Measurements from ENCODE around the gene MUC5AC.
A peak's percentile ranks its signal among the peaks of the same experiment; 100 is the strongest.

The MUC5AC gene

GRCh38 chr11:1121331-1121812 is 36.4 kb upstream of the MUC5AC start:
- no peak overlapping the region for H3K4me3 ChIP-seq (ENCODE audit: low read depth, low read length)
- no peak for DNase-seq (ENCODE audit: low read depth)
- TF ChIP-seq MYC (IDR thresholded peaks at IDR 0.05; ENCODE audit: low read depth, low read length) (no peak), POLR2A (IDR thresholded peaks at IDR 0.05; ENCODE audit: extremely low read depth, insufficient read length) (no peak), MAX (IDR thresholded peaks at IDR 0.05; ENCODE audit: low read depth, low read length) (no peak)

- no peak overlapping the region for H3K4me3 ChIP-seq (ENCODE audit: low read depth, low read length)
- TF ChIP-seq POLR2A (IDR thresholded peaks at IDR 0.05; ENCODE audit: extremely low read depth, insufficient read length) (no peak), MYC (IDR thresholded peaks at IDR 0.05; ENCODE audit: low read depth, low read length) (no peak), MAX (IDR thresholded peaks at IDR 0.05; ENCODE audit: low read depth, low read length) (no peak)
- DNase-seq (ENCODE audit: low read depth) = no peak
Observed at GRCh38 chr11:1121813-1122663, 35.7 kb upstream of the MUC5AC start.

GRCh38 chr11:1122664-1123002 is 35.1 kb upstream of the MUC5AC start:
- DNase-seq (ENCODE audit: low read depth) = no peak
- H3K4me3 ChIP-seq (ENCODE audit: low read depth, low read length) = no peak overlapping the region
- no peak for TF ChIP-seq POLR2A (IDR thresholded peaks at IDR 0.05; ENCODE audit: extremely low read depth, insufficient read length)
- no peak for TF ChIP-seq CTCF (IDR thresholded peaks at IDR 0.05; ENCODE audit: low read depth, low read length)
- TF ChIP-seq MYC (IDR thresholded peaks at IDR 0.05; ENCODE audit: low read depth, low read length) = no peak
- no peak for TF ChIP-seq MAX (IDR thresholded peaks at IDR 0.05; ENCODE audit: low read depth, low read length)

- no peak for DNase-seq (ENCODE audit: low read depth)
- TF ChIP-seq POLR2A (IDR thresholded peaks at IDR 0.05; ENCODE audit: extremely low read depth, insufficient read length) (no peak), CTCF (IDR thresholded peaks at IDR 0.05; ENCODE audit: low read depth, low read length) (no peak), MYC (IDR thresholded peaks at IDR 0.05; ENCODE audit: low read depth, low read length) (no peak), MAX (IDR thresholded peaks at IDR 0.05; ENCODE audit: low read depth, low read length) (no peak)
- H3K4me3 ChIP-seq (ENCODE audit: low read depth, low read length) = no peak overlapping the region
Observed at GRCh38 chr11:1123970-1124369, 33.8 kb upstream of the MUC5AC start.

GRCh38 chr11:1125803-1126202 is 31.9 kb upstream of the MUC5AC start:
- TF ChIP-seq MAX (IDR thresholded peaks at IDR 0.05; ENCODE audit: low read depth, low read length) = no peak
- H3K4me3 ChIP-seq (ENCODE audit: low read depth, low read length) = no peak overlapping the region
- DNase-seq (ENCODE audit: low read depth) = no peak

- no peak overlapping the region for H3K4me3 ChIP-seq (ENCODE audit: low read depth, low read length)
- DNase-seq (ENCODE audit: low read depth) = no peak
- TF ChIP-seq MAX (IDR thresholded peaks at IDR 0.05; ENCODE audit: low read depth, low read length) = no peak
- TF ChIP-seq CTCF (IDR thresholded peaks at IDR 0.05; ENCODE audit: low read depth, low read length) = no peak
- no peak for TF ChIP-seq POLR2A (IDR thresholded peaks at IDR 0.05; ENCODE audit: extremely low read depth, insufficient read length)
- TF ChIP-seq MYC (IDR thresholded peaks at IDR 0.05; ENCODE audit: low read depth, low read length) = no peak
Observed at GRCh38 chr11:1126491-1126926, 31.2 kb upstream of the MUC5AC start.

- DNase-seq (ENCODE audit: low read depth) = peak; percentile 51
- no peak overlapping the region for H3K4me3 ChIP-seq (ENCODE audit: low read depth, low read length)
- TF ChIP-seq MYC (IDR thresholded peaks at IDR 0.05; ENCODE audit: low read depth, low read length) (no peak), MAX (IDR thresholded peaks at IDR 0.05; ENCODE audit: low read depth, low read length) (no peak), CTCF (IDR thresholded peaks at IDR 0.05; ENCODE audit: low read depth, low read length) (no peak), POLR2A (IDR thresholded peaks at IDR 0.05; ENCODE audit: extremely low read depth, insufficient read length) (no peak)
Observed at GRCh38 chr11:1126935-1127663, 30.7 kb upstream of the MUC5AC start.

Data from NB4 (cell line).